LHCN-M2 (cell line): Measurements from ENCODE around the gene BCL2L11. TPM values are rescaled to one million over a fixed set of nuclear protein-coding genes. Genes with fewer than 3 reads are reported as not detected.

Source experiments
- DNase-seq: peaks from one replicate; pipeline ENCODE4 v3.0.0-alpha.2; 2012; ENCODE audit warnings: low read depth
- total RNA-seq: library from RNA; depleted of rRNA; stranded (reverse); fragments of >200 nt; gene quantifications from 2 replicates; pipeline ENCODE4 v1.2.3, GENCODE V29; 2014

BCL2L11 gene
- total RNA-seq, 1 experiment from 2014 or later = 6.9 TPM

GRCh38 chr2:111191877-111192276 lies 71.2 kb downstream of the BCL2L11 start:
- DNase-seq = no peak

- no peak for DNase-seq
Observed at GRCh38 chr2:111192776-111193368, 72.2 kb downstream of the BCL2L11 start.

GRCh38 chr2:111194835-111195621 lies 74.3 kb downstream of the BCL2L11 start:
- DNase-seq = peak; percentile 41

- DNase-seq = peak; percentile 8
Observed at GRCh38 chr2:111196435-111196834, 75.7 kb downstream of the BCL2L11 start.

GRCh38 chr2:111198701-111199100 lies 78.0 kb downstream of the BCL2L11 start:
- no peak for DNase-seq

- DNase-seq = no peak
Observed at GRCh38 chr2:111199840-111200239, 79.1 kb downstream of the BCL2L11 start.

- no peak for DNase-seq
Observed at GRCh38 chr2:111200333-111200881, 79.7 kb downstream of the BCL2L11 start.

- DNase-seq = no peak
Observed at GRCh38 chr2:111201214-111201613, 80.5 kb downstream of the BCL2L11 start.

GRCh38 chr2:111202266-111203040 lies 81.7 kb downstream of the BCL2L11 start:
- DNase-seq = peak; percentile 35

GRCh38 chr2:111204706-111205105 lies 84.0 kb downstream of the BCL2L11 start:
- DNase-seq = no peak

GRCh38 chr2:111205774-111206173 lies 85.1 kb downstream of the BCL2L11 start:
- no peak for DNase-seq

GRCh38 chr2:111207851-111208250 lies 87.1 kb downstream of the BCL2L11 start:
- DNase-seq = no peak

GRCh38 chr2:111208639-111209038 lies 87.9 kb downstream of the BCL2L11 start:
- no peak for DNase-seq

- peak; percentile 83 for DNase-seq
Observed at GRCh38 chr2:111209045-111209514, 88.4 kb downstream of the BCL2L11 start.

- DNase-seq = no peak
Observed at GRCh38 chr2:111210036-111210435, 89.3 kb downstream of the BCL2L11 start.

GRCh38 chr2:111213877-111214276 lies 93.2 kb downstream of the BCL2L11 start:
- DNase-seq = no peak

GRCh38 chr2:111216811-111217652 lies 96.3 kb downstream of the BCL2L11 start:
- DNase-seq = no peak
